GM19328 (cell line): ENCODE measurements around the gene MPHOSPH9.

Source experiments
- ATAC-seq: cut with Tn5 transposase; IDR thresholded peaks from one replicate; pipeline ENCODE4 v1.9.1; 2021; ENCODE audit warnings: mild to moderate bottlenecking, moderate library complexity; ENCODE audit not compliant: unreplicated experiment

Gene MPHOSPH9

DNA sequence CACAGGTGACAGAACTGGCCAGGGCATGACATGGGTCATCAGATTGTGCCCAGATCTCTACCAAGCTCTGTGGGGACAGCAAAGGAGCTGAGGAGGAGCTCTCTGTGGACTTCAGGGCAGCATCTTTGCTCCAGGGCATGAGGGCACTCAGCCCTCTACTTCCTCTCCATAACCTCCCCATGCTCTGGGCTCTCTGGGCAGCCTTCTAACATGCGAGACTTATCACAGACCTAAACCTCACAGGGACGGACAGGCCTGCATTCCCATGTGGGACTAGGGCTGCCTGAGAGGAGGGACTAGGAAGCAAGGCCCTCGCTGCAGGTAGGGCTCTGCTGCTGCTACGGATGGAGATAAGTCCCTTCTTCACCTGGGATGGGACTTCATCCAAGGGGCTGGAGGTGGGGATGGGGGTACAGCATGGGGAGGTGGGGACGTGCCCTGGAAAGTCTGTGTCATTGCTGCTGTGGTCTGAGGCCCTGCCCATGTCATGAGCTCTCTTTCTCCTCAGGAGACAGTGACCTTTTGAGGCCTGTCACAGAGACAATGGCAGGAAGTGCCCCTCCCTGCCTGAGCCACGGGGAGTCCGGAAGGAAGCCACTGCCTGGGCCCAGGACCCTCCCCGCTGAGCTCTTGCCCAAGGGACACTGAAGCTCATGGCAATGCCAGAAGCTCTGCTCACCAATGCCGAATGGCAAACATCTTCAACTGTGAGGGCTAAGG, 126.1 kb downstream of the MPHOSPH9 start:
- no peak for ATAC-seq

- ATAC-seq, result no peak
Measured at GRCh38 chr12:123105211-123105826, 127.6 kb downstream of the MPHOSPH9 start.

DNA sequence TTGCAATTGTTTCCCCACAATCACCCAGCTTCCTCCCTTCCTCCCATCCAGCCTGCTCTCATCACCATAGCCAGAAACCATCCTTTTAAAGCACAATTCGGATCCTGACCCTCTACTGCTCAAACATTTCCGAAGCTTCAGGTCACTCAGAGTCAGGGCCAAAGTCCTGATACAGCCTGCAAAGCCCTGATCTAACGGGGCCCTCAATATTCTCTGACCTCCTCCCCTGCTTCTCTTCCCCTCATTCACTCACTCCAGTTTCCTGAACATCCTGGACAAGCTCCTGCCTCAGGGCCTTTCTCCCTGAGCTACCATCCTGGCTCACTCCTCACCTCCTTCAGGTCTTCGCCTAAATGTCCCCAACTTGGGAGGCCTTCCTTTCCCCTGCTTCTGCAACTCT, 128.1 kb downstream of the MPHOSPH9 start:
- no peak for ATAC-seq
